ENCODE results near the gene CREB5. TPM values are rescaled to one million over a fixed set of nuclear protein-coding genes. Genes with fewer than 3 reads are reported as not detected.
A peak's percentile ranks its signal among the peaks of the same experiment; 100 is the strongest.

The CREB5 gene
- total RNA-seq, 2 donors from 2014 or later = 0.53 to 2.6 TPM

DNA sequence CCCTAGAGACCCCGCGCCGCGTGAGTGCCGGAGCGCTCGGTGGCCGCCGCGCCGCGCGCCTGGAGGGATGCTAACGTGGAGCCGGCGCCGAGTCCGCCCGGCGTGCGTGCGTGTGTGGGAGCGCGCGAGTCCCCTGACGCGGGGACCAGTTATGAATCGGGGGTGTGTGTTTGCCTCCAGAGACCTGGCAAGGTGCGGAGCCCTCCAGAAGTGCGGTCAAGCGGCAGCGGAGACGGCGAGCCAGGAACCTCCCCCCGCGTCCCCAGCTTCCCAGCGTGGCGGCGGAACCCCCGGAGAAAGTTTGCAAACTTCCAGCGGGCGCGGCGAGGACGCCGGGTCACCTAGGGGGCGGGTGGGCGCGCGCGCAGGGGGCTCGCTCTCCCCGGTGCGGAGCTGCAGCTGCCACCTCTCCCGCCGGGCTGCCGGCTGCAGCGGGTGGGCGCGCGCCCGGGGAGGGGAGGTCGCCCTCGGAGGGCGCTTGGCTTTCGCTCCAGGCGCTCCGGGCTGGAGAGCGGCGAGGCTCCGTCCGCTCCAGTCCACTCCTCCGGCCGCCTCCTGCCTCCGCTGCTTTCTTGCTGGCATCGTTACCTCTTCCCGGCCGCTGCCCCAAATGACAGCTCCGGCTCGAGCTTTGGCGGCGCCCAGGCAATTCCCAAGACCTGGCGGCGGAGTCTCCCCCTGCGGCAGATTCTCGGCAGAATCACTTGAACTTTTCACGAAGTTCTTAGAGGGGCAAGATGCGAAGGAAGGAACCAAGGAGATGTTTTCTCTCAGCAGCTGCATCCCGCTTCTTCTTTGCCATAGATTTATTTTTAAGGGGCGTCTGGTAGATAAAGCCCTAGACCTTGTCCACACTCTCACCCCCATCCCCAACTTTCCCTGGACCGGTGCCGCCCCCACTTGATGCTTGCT lies 2.3 kb upstream of the CREB5 start:
- TF ChIP-seq, protein P1, sequence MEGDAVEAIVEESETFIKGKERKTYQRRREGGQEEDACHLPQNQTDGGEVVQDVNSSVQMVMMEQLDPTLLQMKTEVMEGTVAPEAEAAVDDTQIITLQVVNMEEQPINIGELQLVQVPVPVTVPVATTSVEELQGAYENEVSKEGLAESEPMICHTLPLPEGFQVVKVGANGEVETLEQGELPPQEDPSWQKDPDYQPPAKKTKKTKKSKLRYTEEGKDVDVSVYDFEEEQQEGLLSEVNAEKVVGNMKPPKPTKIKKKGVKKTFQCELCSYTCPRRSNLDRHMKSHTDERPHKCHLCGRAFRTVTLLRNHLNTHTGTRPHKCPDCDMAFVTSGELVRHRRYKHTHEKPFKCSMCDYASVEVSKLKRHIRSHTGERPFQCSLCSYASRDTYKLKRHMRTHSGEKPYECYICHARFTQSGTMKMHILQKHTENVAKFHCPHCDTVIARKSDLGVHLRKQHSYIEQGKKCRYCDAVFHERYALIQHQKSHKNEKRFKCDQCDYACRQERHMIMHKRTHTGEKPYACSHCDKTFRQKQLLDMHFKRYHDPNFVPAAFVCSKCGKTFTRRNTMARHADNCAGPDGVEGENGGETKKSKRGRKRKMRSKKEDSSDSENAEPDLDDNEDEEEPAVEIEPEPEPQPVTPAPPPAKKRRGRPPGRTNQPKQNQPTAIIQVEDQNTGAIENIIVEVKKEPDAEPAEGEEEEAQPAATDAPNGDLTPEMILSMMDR (conservative IDR thresholded peaks at IDR 0.05) = peak; percentile 15
- H3K36me3 ChIP-seq (ENCODE audit: control insufficient read depth, insufficient read depth, low read length) = no peaks in the 10 kb centered on the region
- H3K4me3 ChIP-seq (ENCODE audit: low read length) = peak overlapping the region; percentile 83
- peak overlapping the region; percentile 62 for H3K27ac ChIP-seq (ENCODE audit: low read depth, low read length)
- WGBS, 2 experiments (ENCODE audit: insufficient coverage in 1 of 2, insufficient read length in 1 of 2) = 0 to 1% methylated on average over 37 to 92 of the region's 92 CpGs
- H3K9ac ChIP-seq (ENCODE audit: extremely low read depth, low read length, poor library complexity, severe bottlenecking) = peak overlapping the region; percentile 64
- peak overlapping the region; percentile 70 for H3K4me3 Mint-ChIP-seq
- no peaks in the 10 kb centered on the region for H3K9me3 Mint-ChIP-seq
- H3K4me1 Mint-ChIP-seq = peaks cover 27% of the 10 kb centered on the region
- H3K4me1 ChIP-seq (ENCODE audit: control insufficient read depth, insufficient read depth, low read length) = peaks cover 3% of the 10 kb centered on the region
- peaks cover 93% of the 10 kb centered on the region for H3K27me3 Mint-ChIP-seq (ENCODE audit: insufficient read depth)
- no peaks in the 10 kb centered on the region for H3K9me3 ChIP-seq (ENCODE audit: control insufficient read depth, low read length)
- peak overlapping the region; percentile 80 for H3K27ac Mint-ChIP-seq
- DNase-seq = peak; percentile 84
- H3K27me3 ChIP-seq (ENCODE audit: control insufficient read depth, insufficient read depth, low read length, poor library complexity, severe bottlenecking) = peaks cover 98% of the 10 kb centered on the region
- H3K36me3 Mint-ChIP-seq (ENCODE audit: low read depth) = no peaks in the 10 kb centered on the region

DNA sequence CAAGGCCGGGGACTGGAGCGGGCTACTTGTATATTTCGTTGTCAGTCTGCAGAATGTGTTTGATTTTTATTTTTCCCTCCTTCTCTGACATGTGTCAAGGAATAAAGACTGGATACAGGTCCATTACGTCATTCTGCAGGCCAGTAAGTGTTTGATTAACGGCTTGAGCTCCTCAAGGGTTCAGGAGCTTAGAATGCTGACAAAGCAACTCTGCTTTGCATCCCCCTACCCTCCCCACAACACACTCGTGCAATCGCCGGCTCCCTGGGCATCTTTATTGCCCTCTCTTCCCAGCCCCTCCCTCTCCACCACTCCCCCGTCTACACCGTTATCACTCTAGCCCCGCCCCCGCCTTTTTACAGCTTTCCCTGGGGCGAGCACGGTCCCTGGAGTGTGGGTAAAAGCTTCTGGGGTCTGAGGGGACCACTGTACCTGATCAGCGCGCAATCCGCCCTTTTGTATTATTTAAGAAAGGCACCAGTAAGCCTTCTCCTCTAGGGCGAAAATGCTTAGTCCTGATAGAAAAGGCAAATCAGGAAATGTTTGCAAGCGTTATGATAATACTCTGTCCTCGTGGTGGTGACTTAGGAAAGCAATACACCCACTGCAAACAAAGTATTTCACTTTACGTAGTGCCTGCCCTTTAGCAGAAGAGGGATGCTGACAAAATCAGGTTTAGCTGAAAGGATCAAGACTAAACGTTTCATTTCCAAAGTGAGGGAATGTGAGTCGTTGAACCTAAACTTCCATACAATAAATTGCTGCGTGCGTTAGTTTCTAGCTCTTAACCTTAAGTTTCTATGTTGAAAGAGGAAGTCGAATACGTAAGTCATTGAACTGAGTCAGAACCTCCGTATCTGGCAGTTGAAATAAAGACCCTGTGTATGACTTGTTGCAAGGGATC lies 1.4 kb upstream of the CREB5 start:
- H3K27ac Mint-ChIP-seq = no peak overlapping the region
- H3K36me3 Mint-ChIP-seq (ENCODE audit: low read depth) = no peaks in the 10 kb centered on the region
- no peak overlapping the region for H3K27ac ChIP-seq (ENCODE audit: low read depth, low read length)
- H3K4me3 Mint-ChIP-seq = peak overlapping the region; percentile 70
- no peaks in the 10 kb centered on the region for H3K9me3 ChIP-seq (ENCODE audit: control insufficient read depth, low read length)
- no peaks in the 10 kb centered on the region for H3K9me3 Mint-ChIP-seq
- H3K9ac ChIP-seq (ENCODE audit: extremely low read depth, low read length, poor library complexity, severe bottlenecking) = no peak overlapping the region
- H3K27me3 Mint-ChIP-seq (ENCODE audit: insufficient read depth) = peaks cover 87% of the 10 kb centered on the region
- H3K4me1 ChIP-seq (ENCODE audit: control insufficient read depth, insufficient read depth, low read length) = peaks cover 3% of the 10 kb centered on the region
- WGBS, 2 experiments (ENCODE audit: insufficient coverage in 1 of 2, insufficient read length in 1 of 2) = 5 to 12% methylated on average over 15 to 28 of the region's 28 CpGs
- H3K36me3 ChIP-seq (ENCODE audit: control insufficient read depth, insufficient read depth, low read length) = no peaks in the 10 kb centered on the region
- peak overlapping the region; percentile 72 for H3K4me3 ChIP-seq (ENCODE audit: low read length)
- peaks cover 98% of the 10 kb centered on the region for H3K27me3 ChIP-seq (ENCODE audit: control insufficient read depth, insufficient read depth, low read length, poor library complexity, severe bottlenecking)
- peaks cover 27% of the 10 kb centered on the region for H3K4me1 Mint-ChIP-seq
- DNase-seq = peak; percentile 73
- TF ChIP-seq, protein P1 (conservative IDR thresholded peaks at IDR 0.05) = no peak

GRCh38 chr7:28413011-28413410 lies 693 bp downstream of the CREB5 start:
- no peak overlapping the region for H3K4me3 ChIP-seq (ENCODE audit: low read length)

More at GRCh38 chr7:28413011-28413410, 693 bp downstream of the CREB5 start:
- peaks cover 99% of the 10 kb centered on the region for H3K27me3 ChIP-seq (ENCODE audit: control insufficient read depth, insufficient read depth, low read length, poor library complexity, severe bottlenecking)
- DNase-seq = no peak
- Mint-ChIP-seq H3K27me3 (ENCODE audit: insufficient read depth) (peaks cover 79% of the 10 kb centered on the region), H3K4me1 (peaks cover 27% of the 10 kb centered on the region), H3K9me3 (no peaks in the 10 kb centered on the region), H3K27ac (no peak overlapping the region), H3K4me3 (no peak overlapping the region), H3K36me3 (ENCODE audit: low read depth) (no peaks in the 10 kb centered on the region)
- H3K9ac ChIP-seq (ENCODE audit: extremely low read depth, low read length, poor library complexity, severe bottlenecking) = no peak overlapping the region
- H3K36me3 ChIP-seq (ENCODE audit: control insufficient read depth, insufficient read depth, low read length) = no peaks in the 10 kb centered on the region
- TF ChIP-seq, protein P1 (conservative IDR thresholded peaks at IDR 0.05) = no peak
- H3K4me1 ChIP-seq (ENCODE audit: control insufficient read depth, insufficient read depth, low read length) = peaks cover 3% of the 10 kb centered on the region
- H3K9me3 ChIP-seq (ENCODE audit: control insufficient read depth, low read length) = no peaks in the 10 kb centered on the region
- no CpG with 5 or more reads among the region's 1 CpG for WGBS, 2 experiments (ENCODE audit: insufficient coverage in 1 of 2, insufficient read length in 1 of 2)
- H3K27ac ChIP-seq (ENCODE audit: low read depth, low read length) = no peak overlapping the region
